ENCODE data around the gene TAS2R16.
"Not testable (repeated sequence)": the region's sequence is repeated elsewhere in the genome, so short reads cannot be mapped to it uniquely, and the experiment has no call there.

Gene TAS2R16

DNA sequence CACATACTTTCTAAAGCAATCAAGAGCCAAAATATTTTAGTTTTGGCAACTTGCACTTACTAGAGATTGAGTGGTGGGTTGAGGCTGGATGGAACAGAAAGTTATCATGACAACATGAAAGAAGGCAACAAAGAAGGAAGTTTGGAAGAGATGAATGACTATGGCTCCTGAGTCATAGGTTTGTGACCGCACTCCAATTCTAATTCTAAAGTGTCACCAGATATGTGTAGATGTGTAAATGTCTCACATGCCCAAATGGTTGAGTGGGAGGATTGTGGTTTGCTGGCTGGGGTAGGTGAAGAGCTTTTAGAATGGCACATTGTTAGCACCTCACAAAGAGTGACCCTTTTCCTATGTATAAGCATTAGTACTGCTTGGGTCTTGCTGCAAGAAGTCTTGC is 20.2 kb downstream of the TAS2R16 start:
- TF ChIP-seq, protein P1, sequence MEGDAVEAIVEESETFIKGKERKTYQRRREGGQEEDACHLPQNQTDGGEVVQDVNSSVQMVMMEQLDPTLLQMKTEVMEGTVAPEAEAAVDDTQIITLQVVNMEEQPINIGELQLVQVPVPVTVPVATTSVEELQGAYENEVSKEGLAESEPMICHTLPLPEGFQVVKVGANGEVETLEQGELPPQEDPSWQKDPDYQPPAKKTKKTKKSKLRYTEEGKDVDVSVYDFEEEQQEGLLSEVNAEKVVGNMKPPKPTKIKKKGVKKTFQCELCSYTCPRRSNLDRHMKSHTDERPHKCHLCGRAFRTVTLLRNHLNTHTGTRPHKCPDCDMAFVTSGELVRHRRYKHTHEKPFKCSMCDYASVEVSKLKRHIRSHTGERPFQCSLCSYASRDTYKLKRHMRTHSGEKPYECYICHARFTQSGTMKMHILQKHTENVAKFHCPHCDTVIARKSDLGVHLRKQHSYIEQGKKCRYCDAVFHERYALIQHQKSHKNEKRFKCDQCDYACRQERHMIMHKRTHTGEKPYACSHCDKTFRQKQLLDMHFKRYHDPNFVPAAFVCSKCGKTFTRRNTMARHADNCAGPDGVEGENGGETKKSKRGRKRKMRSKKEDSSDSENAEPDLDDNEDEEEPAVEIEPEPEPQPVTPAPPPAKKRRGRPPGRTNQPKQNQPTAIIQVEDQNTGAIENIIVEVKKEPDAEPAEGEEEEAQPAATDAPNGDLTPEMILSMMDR (conservative IDR thresholded peaks at IDR 0.05; ENCODE audit: low read depth, low read length) = no peak
- DNase-seq (ENCODE audit: low read depth) = no peak
- no peak overlapping the region for H3K4me3 ChIP-seq (ENCODE audit: low read depth, low read length)

DNA sequence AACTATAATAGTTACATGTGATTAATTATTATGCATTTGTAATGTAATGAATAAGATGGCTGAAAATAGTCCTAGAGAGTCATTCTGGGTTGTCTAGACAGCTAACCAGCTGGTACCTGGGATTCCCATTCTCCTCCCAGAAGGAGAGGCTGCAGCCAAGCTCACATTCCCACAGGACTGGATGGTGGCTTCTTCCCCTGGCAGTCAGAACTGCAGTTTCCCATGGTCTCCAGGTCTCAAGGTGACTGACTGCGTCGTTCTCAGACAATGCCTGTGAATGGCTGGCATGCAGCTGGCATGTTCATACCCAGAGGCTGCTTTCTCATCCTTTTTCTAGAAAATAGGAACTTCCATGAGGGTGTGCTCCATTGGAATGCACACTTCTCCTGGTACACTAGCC is 21.3 kb downstream of the TAS2R16 start:
- DNase-seq (ENCODE audit: low read depth) = no peak
- no peak overlapping the region for H3K4me3 ChIP-seq (ENCODE audit: low read depth, low read length)
- TF ChIP-seq, protein P1 (conservative IDR thresholded peaks at IDR 0.05; ENCODE audit: low read depth, low read length) = no peak

DNA sequence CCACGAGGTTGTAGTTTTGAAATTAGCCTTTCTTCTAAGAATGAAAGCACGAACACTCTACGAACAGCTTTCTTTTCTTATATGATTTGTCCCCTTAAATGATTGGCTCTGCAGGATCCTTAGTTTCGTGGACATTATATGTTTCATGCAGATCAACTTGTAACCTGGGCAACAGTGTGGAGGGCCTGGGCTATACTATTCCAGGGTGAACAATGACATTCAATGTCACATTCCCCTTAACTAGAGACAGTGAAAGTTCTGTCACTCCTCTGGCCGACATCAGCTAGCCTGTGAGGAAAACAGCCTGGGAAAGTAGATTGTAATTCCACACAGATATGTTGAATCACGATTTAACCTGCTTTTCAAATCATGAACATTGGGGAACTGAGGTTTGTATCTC is 23.4 kb downstream of the TAS2R16 start:
- DNase-seq (ENCODE audit: low read depth) = no peak
- TF ChIP-seq, protein P1 (conservative IDR thresholded peaks at IDR 0.05; ENCODE audit: low read depth, low read length) = no peak
- H3K4me3 ChIP-seq (ENCODE audit: low read depth, low read length) = no peak overlapping the region

DNA sequence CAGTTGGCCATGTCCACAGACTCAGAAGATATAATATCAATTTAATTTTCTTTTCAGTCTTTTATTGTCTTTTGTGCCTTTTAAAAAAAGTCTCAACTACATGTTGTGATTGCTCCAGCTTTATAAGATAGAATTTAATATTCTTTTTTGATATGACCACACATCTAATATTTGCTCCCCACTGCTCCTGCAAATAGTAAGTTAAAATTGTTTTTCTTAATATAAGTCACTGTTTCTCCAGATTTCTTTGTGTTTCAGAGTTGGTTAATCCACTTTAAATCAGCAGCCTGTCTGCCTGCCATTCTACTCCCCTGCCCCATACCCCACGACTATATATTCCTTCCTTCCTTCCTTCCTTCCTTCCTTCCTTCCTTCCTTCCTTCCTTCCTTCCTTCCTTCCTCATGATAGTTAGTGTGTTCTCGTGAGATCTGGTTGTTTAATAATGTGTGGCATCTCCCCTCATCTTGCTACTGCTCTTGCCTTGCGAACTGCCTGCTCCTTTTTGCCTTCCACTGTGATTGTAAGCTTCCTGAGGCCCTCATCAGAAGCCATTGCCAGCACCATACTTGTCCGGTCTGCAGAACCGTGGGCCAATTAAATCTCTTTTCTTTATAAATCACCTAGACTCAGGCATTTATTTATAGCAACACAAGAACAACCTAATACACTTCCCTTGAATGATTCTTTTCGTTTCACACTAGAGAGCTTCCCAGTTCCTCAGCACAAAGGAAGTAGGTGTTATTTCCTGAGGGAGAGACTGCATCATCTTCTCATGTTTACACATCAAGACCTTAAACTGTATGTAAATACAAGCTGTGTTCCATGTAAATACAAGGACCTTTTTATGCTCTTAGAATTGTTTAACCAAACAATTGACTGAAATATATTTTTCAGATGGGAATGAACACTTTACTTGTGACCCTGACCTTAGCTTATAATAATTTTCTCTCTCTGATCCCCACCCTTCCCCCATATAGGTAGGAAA is 24.5 kb downstream of the TAS2R16 start:
- TF ChIP-seq, protein P1 (conservative IDR thresholded peaks at IDR 0.05; ENCODE audit: low read depth, low read length) = no peak
- DNase-seq (ENCODE audit: low read depth) = no peak
- no peak overlapping the region for H3K4me3 ChIP-seq (ENCODE audit: low read depth, low read length)

DNA sequence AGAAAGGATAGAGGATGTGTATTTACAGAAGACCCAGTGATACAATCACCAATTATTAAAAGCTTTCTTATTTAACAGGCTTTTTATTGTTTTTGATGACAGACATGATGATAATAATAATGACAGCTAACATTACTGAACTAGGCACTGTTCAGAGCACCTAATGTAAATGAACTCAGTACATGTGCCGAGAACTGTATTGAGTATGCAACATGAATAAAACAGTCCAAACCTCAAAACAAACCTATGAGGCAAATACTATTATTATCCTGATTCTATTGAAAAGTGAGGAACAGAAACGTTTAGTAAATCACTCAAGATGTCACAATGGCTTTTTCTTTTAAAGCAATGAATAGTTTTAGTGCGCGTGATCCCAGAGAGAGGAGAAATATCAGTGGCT is 27.1 kb downstream of the TAS2R16 start:
- no peak for DNase-seq (ENCODE audit: low read depth)
- H3K4me3 ChIP-seq (ENCODE audit: low read depth, low read length) = no peak overlapping the region
- TF ChIP-seq, protein P1 (conservative IDR thresholded peaks at IDR 0.05; ENCODE audit: low read depth, low read length) = no peak

DNA sequence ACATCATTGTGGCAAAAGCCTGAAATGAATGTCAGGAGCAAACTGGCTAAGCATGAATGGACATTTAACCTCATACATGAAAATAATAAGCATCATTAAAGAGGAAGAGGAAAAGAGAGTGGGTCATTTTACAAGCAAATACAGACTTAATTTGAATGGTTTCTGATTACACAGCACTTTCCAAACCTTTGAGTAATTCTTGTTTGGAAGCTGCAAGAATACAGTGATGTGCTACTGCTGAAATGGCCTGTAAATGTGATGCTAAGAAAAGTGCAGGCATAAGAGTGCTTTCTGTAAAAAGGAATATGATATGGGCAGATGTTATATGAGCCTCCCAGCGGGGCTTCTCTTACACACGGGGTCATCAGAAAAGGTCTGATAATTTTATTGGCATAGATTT is 30.2 kb downstream of the TAS2R16 start:
- peak; percentile 57 for DNase-seq (ENCODE audit: low read depth)
- no peak overlapping the region for H3K4me3 ChIP-seq (ENCODE audit: low read depth, low read length)
- TF ChIP-seq, protein P1 (conservative IDR thresholded peaks at IDR 0.05; ENCODE audit: low read depth, low read length) = no peak

DNA sequence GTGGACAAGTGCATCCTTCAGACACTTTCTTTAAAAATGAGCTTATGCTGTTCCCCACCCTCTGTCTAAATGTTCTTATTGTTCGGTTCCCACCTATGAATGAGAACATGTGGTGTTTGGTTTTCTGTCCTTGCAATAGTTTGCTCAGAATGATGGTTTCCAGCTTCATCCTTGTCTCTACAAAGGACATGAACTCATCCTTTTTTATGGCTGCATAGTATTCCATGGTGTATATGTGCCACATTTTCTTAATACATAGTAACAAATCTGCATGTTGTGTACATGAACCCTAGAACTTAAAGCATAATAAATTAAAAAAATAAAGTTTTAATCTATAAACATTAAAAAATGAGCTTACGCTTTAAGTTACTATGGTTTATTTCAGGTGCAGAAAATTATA is 41.8 kb downstream of the TAS2R16 start:
- DNase-seq (ENCODE audit: low read depth); H3K4me3 ChIP-seq (ENCODE audit: low read depth, low read length): not testable (repeated sequence)

All from choroid plexus epithelial cell (primary cell).